HG03469 (cell line): ENCODE measurements around the gene PAK5.

Experiments
- ATAC-seq: cut with Tn5 transposase; IDR thresholded peaks from one replicate; pipeline ENCODE4 v1.9.1; 2021; ENCODE audit warnings: mild to moderate bottlenecking, moderate library complexity, moderate number of reproducible peaks; ENCODE audit not compliant: unreplicated experiment

The PAK5 gene

DNA sequence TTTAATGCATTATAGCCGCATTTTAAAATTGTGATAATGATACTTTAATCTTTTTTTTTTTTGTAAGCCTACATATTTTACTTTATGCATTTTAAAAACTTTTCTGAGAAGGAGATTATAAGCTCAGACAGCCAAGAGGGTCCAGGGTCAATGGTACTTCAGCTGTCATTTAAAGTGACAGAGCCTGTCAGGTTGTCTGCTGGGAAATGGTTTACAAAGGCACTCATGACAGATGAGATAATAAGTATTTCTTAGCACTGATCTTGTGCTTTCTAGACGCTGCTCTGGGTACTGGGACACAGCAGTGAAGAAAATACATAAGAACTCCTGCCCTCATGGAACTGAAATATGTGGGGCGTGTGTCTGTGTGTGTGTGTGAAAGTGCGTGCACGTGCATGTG is 304.9 kb downstream of the PAK5 start:
- ATAC-seq: no peak

DNA sequence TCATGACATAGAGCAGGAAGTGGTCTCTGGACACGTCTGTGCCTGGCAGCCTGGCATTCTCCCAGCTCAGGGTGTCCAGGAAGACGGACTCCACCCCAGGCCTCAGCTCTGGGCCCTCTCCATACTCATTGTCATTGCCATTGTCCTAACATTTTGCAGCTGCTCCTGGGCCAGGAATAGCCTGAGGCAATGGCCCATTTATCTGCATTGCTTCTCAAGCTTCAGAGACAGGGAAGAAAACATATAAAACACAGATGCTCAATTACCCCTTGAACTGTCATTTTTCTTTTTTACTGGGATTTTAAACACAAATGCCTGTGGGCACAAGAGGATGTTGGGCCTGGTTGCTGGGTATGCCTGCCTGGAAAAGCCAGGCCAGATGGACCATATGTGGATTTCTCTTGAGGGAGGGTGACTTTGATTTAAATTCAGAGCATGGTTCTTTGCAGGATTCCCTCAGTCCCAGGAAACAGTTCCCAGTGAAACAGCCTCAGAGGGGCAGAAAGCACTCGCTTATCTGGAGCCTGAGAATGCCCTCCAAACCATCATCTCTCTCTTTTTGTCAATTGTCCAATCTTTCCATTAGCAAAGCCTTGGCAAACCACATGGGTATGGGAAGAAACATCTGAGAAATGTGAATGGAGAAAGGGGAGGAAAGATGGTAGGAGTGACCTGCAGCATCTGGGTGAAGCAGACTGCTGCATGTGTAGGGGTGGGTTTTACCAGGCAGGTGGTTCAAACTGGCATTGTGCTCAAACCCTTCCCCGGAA is 306.6 kb downstream of the PAK5 start:
- no peak for ATAC-seq

- no peak for ATAC-seq
These were observed 307.3 kb downstream of the PAK5 start for GRCh38 chr20:9531581-9531980.

DNA sequence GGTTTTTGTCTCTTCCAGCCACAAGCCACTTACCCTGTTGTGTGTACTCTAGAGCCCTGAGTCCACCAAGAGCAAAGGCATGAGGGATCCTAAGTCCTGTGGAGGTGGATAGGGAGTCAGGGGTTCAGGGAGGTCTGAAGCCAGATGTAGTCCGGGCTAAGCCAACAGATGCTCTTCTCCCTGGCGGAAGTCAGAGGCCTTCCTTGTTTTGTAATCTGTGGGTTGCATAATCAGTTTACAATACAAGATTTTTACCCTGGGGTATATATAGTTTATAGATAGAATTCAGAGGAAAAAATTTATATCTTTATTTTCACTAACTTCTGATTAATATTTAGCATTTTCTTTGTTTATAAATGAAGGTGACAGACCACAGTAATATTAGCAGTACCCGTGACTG is 315.2 kb downstream of the PAK5 start:
- ATAC-seq: no peak

DNA sequence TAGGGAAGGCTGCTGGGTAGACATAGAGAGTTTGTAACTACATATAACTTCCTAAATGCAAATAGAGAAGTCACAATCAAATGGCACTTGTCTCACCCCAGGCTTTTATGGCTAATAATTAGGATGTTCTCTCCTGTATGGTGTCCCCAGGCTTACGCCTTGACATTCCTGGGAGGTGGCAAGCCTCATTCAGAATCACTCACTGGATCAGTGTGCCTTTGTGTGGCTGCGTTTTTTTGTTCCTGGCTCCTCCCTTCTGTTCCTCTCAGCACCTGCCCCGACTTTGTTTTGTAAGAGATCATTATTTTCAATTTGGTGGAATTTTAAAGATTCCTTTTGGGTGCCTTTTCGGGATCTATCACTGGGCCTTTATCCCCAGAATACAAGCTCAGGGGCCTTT is 318.8 kb downstream of the PAK5 start:
- ATAC-seq: no peak

- ATAC-seq: no peak
These were observed 320.2 kb downstream of the PAK5 start for GRCh38 chr20:9518576-9519175.

- no peak for ATAC-seq
These were observed 321.3 kb downstream of the PAK5 start for GRCh38 chr20:9517297-9518162.

- ATAC-seq: no peak
These were observed 322.5 kb downstream of the PAK5 start for GRCh38 chr20:9516234-9516871.

GRCh38 chr20:9515741-9516233 is 323.1 kb downstream of the PAK5 start:
- no peak for ATAC-seq

- no peak for ATAC-seq
These were observed 323.7 kb downstream of the PAK5 start for GRCh38 chr20:9515214-9515585.

GRCh38 chr20:9514461-9515213 is 324.2 kb downstream of the PAK5 start, which contains the start of gene LAMP5:
LAMP5 (plus strand) TSS chr20:9514590; CDS start chr20:9514853, 263 bp downstream.
- ATAC-seq: no peak

DNA sequence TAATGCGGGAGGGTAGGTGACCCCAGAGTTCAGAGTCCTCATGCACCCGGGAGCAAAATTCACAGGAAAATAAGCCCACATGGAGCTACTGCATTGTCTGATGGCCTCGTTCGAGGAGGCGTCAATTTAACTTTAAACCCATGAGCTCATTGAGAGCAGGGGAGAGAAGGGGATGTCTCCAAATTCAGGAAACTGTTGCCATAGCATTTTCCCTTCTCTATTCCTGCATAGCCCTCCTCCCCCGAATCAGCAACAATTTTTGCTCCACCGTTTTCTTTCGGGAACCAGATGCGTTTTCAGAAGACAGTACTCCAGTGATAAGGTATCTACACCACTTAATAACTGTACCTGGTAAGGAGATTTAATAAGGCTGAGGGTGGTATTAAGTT is 324.8 kb downstream of the PAK5 start:
- ATAC-seq: no peak

DNA sequence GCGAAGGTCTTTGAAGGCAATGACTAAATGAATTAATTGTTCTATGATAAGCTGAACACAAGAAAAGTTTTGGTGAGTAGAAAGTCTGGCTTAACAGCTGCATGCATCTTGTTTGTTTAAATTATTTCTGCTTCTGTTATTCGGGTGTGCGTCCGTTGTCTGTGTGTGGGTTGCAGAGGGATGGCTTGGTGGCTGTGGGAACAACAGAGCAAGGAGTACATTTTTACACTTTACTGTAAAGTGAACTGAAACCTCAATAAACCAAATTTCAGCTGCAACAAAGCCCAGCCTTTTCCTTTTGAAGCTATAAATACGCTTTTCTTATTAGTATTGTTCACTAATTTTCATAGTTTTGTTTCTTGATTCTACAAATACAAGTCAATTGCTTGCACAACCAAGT is 328.0 kb downstream of the PAK5 start:
- ATAC-seq: peak; percentile 57

DNA sequence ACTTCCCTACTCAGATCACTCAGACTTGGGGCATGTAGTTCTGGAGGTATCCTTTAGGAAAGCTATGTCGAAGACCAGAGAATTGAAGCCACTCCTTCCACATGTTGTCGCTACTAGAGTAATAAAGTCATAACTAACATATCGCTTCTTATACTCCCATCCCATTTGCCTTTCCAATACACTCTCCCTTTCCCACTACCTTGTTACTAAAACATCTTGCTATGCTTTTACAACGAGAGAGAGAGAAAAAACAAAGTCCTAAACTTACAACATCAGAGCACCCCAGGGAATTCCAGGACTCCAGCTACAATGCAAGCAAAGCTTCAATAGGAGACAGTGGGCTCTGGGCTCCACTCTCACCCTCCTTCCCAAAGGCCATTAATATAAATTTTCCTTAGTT is 329.6 kb downstream of the PAK5 start:
- no peak for ATAC-seq

GRCh38 chr20:9508696-9509178 is 330.1 kb downstream of the PAK5 start:
- no peak for ATAC-seq

- ATAC-seq: no peak
These were observed 330.6 kb downstream of the PAK5 start for GRCh38 chr20:9508240-9508661.

DNA sequence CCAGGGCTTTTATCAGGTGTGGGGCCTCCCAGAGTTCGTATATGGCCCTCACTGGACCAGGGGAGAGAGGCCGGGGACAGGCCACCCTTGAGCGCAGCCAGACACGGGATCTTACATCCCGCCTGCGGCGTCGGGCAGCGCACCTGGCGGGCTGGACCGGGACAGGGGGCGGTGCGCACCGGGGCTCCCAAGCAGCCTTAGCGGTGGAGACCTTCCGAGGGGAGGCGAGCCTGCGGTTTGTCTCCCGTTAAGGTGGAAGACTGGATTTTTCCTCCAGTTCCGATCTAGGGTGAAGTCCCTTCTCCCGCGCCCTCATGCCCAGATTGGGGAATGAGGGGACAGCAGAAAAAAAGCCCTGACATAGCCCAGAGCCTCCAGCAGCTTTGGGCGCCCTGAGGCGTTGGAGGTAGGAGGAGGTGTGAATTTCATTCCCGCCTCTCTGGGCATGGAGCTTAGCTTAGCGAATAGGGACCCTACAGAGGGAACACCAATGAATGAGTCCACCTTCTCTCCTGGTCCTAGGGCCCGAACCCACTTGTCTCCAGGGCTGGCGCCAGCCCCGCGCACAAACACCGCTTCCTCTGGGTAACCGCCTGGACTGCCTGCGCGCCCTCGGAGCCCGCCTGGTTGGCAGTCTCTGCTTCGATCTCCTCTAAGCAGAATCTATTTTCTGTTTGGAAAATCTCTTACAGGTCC is 331.2 kb downstream of the PAK5 start:
- no peak for ATAC-seq

GRCh38 chr20:9506964-9507369 is 331.9 kb downstream of the PAK5 start:
- no peak for ATAC-seq

DNA sequence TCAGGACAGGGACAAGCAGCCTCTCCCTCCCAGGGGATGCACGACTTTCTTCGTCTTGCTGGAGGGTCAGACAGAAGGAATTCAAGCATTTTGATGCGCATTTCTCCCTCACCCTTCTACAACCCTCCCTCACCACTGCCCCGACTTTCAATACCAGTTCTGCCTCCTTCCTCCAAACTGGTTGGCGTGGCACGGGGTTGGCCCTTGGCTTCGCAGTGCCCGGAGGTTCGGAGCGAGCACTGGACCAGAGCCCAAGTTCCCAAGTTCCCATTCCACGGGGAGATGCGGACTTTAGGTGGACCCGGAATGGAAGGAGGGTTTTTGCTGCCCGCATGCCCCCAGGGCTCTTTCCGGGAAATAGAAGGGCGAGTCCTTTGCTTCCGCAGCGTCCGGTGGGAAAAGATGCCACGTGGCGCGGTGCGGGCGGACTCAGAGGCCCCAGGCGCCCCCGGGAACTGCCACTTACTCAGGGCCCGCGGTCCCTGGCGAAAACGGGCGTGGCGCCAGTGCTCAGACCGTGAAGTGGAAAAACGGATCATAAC is 332.5 kb downstream of the PAK5 start:
- ATAC-seq: no peak
